Transverse colon (tissue), 4 donors: ENCODE measurements around the gene CDC14A.

Experiments used
- CTCF ChIP-seq, 5 experiments: fragments of 200-600 bp in 3 of 5; fragments of 450-650 bp in 2 of 5; sonication (generic) in 3 of 5; IDR thresholded peaks; 1 replicate in 2 of 5; 2 replicates in 3 of 5; pipeline ENCODE4 v1.5.1; 2016 to 2017; ENCODE audit warnings: antibody characterized with exemption in 5 of 5, inconsistent platforms in 3 of 5, mild to moderate bottlenecking in 2 of 5, moderate library complexity in 1 of 5
- POLR2A ChIP-seq: fragments of 450-650 bp; IDR thresholded peaks from one replicate; pipeline ENCODE4 v1.6.1; 2016; ENCODE audit warnings: antibody characterized with exemption, mild to moderate bottlenecking, moderate library complexity
- POLR2AphosphoS5 ChIP-seq, 3 donors: sonication (generic); formaldehyde crosslinking; IDR thresholded peaks; one replicate each; pipeline ENCODE4 v1.6.1; 2016; ENCODE audit warnings: antibody characterized with exemption in 3 of 3

GRCh38 chr1:100433563-100433962, 81.3 kb downstream of the CDC14A start:
- TF ChIP-seq CTCF (IDR thresholded peaks at IDR 0.05) = no peak
- no peak for TF ChIP-seq POLR2A
- TF ChIP-seq POLR2AphosphoS5 (IDR thresholded peaks at IDR 0.05) = no peak
